SU-DHL-6 (cell line): ENCODE results near the gene FCHSD2.
"Not testable (repeated sequence)": the region's sequence is repeated elsewhere in the genome, so short reads cannot be mapped to it uniquely, and the experiment has no call there.

Experiments used
- H2AFZ ChIP-seq: fragments of 200-600 bp; sonication (generic); 2 replicates; pipeline ENCODE4 v1.6.1; 2014; ENCODE audit warnings: low read depth, mild to moderate bottlenecking, moderate library complexity, mixed read lengths, antibody characterized with exemption, low read length; ENCODE audit not compliant: severe bottlenecking
- H3F3A ChIP-seq: fragments of 200-600 bp; shearing (Covaris generic); 2 replicates; pipeline ENCODE4 v1.6.0; 2016; ENCODE audit warnings: antibody characterized with exemption, mild to moderate bottlenecking; ENCODE audit not compliant: insufficient read depth
- H3K27ac ChIP-seq: fragments of 200-600 bp; sonication (generic); 2 replicates; pipeline ENCODE4 v1.5.1; 2016; ENCODE audit warnings: low read depth, mild to moderate bottlenecking, low read length, moderate library complexity, mixed read lengths
- H3K27me3 ChIP-seq: fragments of 200-600 bp; sonication (generic), shearing (Covaris generic); 2 replicates; pipeline ENCODE4 v1.6.0; 2014; ENCODE audit warnings: mild to moderate bottlenecking, low read length
- H3K36me3 ChIP-seq: fragments of 200-600 bp; sonication (generic); 2 replicates; pipeline ENCODE4 v1.6.1; 2014; ENCODE audit warnings: mild to moderate bottlenecking, low read length, mixed read lengths
- H3K4me2 ChIP-seq: fragments of 300-600, 200-600 bp; shearing (Covaris generic), sonication (generic); 2 replicates; pipeline ENCODE4 v1.6.0; 2014; ENCODE audit warnings: low read length, low read depth, mild to moderate bottlenecking; ENCODE audit not compliant: poor library complexity, severe bottlenecking
- H3K4me3 ChIP-seq: fragments of 200-600 bp; sonication (generic); 2 replicates; pipeline ENCODE4 v1.5.1; 2014; ENCODE audit warnings: antibody characterized with exemption, low read length, mild to moderate bottlenecking, mixed read lengths; ENCODE audit not compliant: insufficient read depth, poor library complexity, severe bottlenecking
- H3K79me2 ChIP-seq: fragments of 200-600 bp; sonication (generic); 2 replicates; pipeline ENCODE4 v1.6.1; 2014; ENCODE audit warnings: mild to moderate bottlenecking, low read length, moderate library complexity; ENCODE audit not compliant: insufficient read depth
- H3K9ac ChIP-seq: fragments of 200-600 bp; sonication (generic); 2 replicates; pipeline ENCODE4 v1.7.0; 2014; ENCODE audit warnings: mild to moderate bottlenecking, low read length
- H3K9me2 ChIP-seq: fragments of 200-600 bp; sonication (generic); replicated peaks from 2 replicates; pipeline ENCODE4 v1.6.1; 2014; ENCODE audit warnings: low read length; ENCODE audit not compliant: insufficient read depth
- H3K9me3 ChIP-seq: fragments of 200-600 bp; sonication (generic); 2 replicates; pipeline ENCODE4 v1.6.1; 2014; ENCODE audit warnings: low read length, mixed read lengths; ENCODE audit not compliant: insufficient read depth
- H4K20me1 ChIP-seq: fragments of 200-600 bp; sonication (generic); 2 replicates; pipeline ENCODE4 v1.6.1; 2014; ENCODE audit warnings: low read depth, mild to moderate bottlenecking, antibody characterized with exemption, low read length, moderate library complexity, mixed read lengths
- EZH2phosphoT487 ChIP-seq: fragments of 200-600 bp; sonication (generic), shearing (Covaris generic); conservative IDR thresholded peaks from 2 replicates; pipeline ENCODE4 v1.6.1; 2018; ENCODE audit warnings: mild to moderate bottlenecking, antibody characterized with exemption, low read length, moderate library complexity, mixed read lengths
- TF ChIP-seq, protein P1 (sequence below): fragments of 200-600 bp; sonication (generic); IDR thresholded peaks from one replicate; pipeline ENCODE4 v1.5.1; 2017; ENCODE audit warnings: antibody characterized with exemption, mild to moderate bottlenecking, low read length, moderate library complexity; ENCODE audit not compliant: insufficient read depth, poor library complexity, severe bottlenecking

The FCHSD2 gene

GRCh38 chr11:72812604-72812966 lies 329.5 kb downstream of the FCHSD2 start:
- no peaks in the 10 kb centered on the region for H4K20me1 ChIP-seq
- H3K79me2 ChIP-seq = peaks cover 24% of the 10 kb centered on the region
- H3K9ac ChIP-seq = peak overlapping the region; percentile 82
- no peaks in the 10 kb centered on the region for H3K9me2 ChIP-seq
- no peaks in the 10 kb centered on the region for H3K9me3 ChIP-seq
- H2AFZ ChIP-seq = no peak overlapping the region
- peaks cover 14% of the 10 kb centered on the region for H3F3A ChIP-seq
- no peaks in the 10 kb centered on the region for H3K36me3 ChIP-seq
- H3K4me3 ChIP-seq = peak overlapping the region; percentile 85
- H3K27ac ChIP-seq = peak overlapping the region; percentile 83
- H3K4me2 ChIP-seq = peak overlapping the region; percentile 89
- H3K27me3 ChIP-seq = no peaks in the 10 kb centered on the region
- no peak for TF ChIP-seq EZH2phosphoT487
- TF ChIP-seq, protein P1, sequence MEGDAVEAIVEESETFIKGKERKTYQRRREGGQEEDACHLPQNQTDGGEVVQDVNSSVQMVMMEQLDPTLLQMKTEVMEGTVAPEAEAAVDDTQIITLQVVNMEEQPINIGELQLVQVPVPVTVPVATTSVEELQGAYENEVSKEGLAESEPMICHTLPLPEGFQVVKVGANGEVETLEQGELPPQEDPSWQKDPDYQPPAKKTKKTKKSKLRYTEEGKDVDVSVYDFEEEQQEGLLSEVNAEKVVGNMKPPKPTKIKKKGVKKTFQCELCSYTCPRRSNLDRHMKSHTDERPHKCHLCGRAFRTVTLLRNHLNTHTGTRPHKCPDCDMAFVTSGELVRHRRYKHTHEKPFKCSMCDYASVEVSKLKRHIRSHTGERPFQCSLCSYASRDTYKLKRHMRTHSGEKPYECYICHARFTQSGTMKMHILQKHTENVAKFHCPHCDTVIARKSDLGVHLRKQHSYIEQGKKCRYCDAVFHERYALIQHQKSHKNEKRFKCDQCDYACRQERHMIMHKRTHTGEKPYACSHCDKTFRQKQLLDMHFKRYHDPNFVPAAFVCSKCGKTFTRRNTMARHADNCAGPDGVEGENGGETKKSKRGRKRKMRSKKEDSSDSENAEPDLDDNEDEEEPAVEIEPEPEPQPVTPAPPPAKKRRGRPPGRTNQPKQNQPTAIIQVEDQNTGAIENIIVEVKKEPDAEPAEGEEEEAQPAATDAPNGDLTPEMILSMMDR = no peak

DNA sequence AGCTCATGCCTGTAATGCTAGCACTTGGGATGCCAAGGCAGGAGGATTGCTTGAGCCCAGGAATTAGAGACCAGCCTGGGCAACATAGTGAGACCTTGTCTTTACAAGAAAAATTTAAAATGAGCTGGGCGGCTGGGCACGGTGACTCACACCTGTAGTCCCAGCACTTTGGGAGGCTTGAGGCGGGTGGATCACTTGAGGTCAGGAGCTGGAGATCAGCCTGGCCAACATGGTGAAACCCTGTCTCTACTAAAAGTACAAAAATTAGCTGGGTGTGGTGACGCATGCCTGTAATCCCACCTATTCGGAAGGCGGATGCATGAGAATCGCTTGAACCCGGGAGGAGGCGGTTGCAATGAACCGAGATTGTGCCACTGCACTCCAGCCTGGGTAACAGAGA lies 330.4 kb downstream of the FCHSD2 start:
- H3K27ac ChIP-seq, H3K36me3 ChIP-seq, H2AFZ ChIP-seq, H4K20me1 ChIP-seq, H3K9me3 ChIP-seq, H3K9me2 ChIP-seq, H3K4me3 ChIP-seq, H3K9ac ChIP-seq, H3K27me3 ChIP-seq: not testable (repeated sequence)
- Histone ChIP-seq H3K4me2 (peak overlapping the region; percentile 89), H3F3A (peaks cover 14% of the 10 kb centered on the region), H3K79me2 (peaks cover 24% of the 10 kb centered on the region)

GRCh38 chr11:72808331-72808798 lies 333.8 kb downstream of the FCHSD2 start:
- Histone ChIP-seq H3K36me3 (no peaks in the 10 kb centered on the region), H4K20me1 (no peaks in the 10 kb centered on the region), H3K79me2 (peaks cover 19% of the 10 kb centered on the region), H3K4me3 (no peak overlapping the region), H3K9me2 (no peaks in the 10 kb centered on the region), H2AFZ (no peak overlapping the region), H3K9ac (no peak overlapping the region), H3F3A (peaks cover 8% of the 10 kb centered on the region), H3K9me3 (no peaks in the 10 kb centered on the region), H3K27ac (no peak overlapping the region), H3K4me2 (no peak overlapping the region), H3K27me3 (no peaks in the 10 kb centered on the region)
- TF ChIP-seq, protein P1 = no peak
- TF ChIP-seq EZH2phosphoT487 = no peak

- no peak overlapping the region for H3K27ac ChIP-seq
- peaks cover 5% of the 10 kb centered on the region for H3F3A ChIP-seq
- H3K79me2 ChIP-seq = peaks cover 14% of the 10 kb centered on the region
- no peaks in the 10 kb centered on the region for H4K20me1 ChIP-seq
- no peaks in the 10 kb centered on the region for H3K9me3 ChIP-seq
- TF ChIP-seq, protein P1 = no peak
- no peak for TF ChIP-seq EZH2phosphoT487
- H3K27me3 ChIP-seq = no peaks in the 10 kb centered on the region
- H3K9ac ChIP-seq = no peak overlapping the region
- no peaks in the 10 kb centered on the region for H3K9me2 ChIP-seq
- H3K36me3 ChIP-seq = no peaks in the 10 kb centered on the region
- no peak overlapping the region for H2AFZ ChIP-seq
- no peak overlapping the region for H3K4me2 ChIP-seq
- H3K4me3 ChIP-seq = no peak overlapping the region
Observed at GRCh38 chr11:72807792-72808191, 334.3 kb downstream of the FCHSD2 start.
